Esophagus (tissue), 2 donors: ENCODE measurements around the gene GALNT9. TPM values are rescaled to one million over a fixed set of nuclear protein-coding genes. Genes with fewer than 3 reads are reported as not detected.

Source experiments
- H3K27ac ChIP-seq, 2 donors: one replicate each; pipeline ENCODE4 v1.5.1; 2013; ENCODE audit warnings: low read depth in 2 of 2, mild to moderate bottlenecking in 2 of 2, inconsistent platforms in 1 of 2, low read length in 1 of 2, moderate library complexity in 1 of 2
- H3K27me3 ChIP-seq, 2 donors: one replicate each; pipeline ENCODE4 v1.6.1; 2013; ENCODE audit warnings: low read length in 2 of 2, control low read depth in 1 of 2, mild to moderate bottlenecking in 1 of 2; ENCODE audit not compliant: insufficient read depth in 2 of 2, control insufficient read depth in 1 of 2
- H3K36me3 ChIP-seq, 2 donors: one replicate each; pipeline ENCODE4 v1.6.1; 2013; ENCODE audit warnings: low read length in 1 of 2; ENCODE audit not compliant: control insufficient read depth in 2 of 2, insufficient read depth in 2 of 2
- H3K4me1 ChIP-seq, 2 donors: one replicate each; pipeline ENCODE4 v1.6.1; 2013; ENCODE audit warnings: low read length in 1 of 2; ENCODE audit not compliant: control insufficient read depth in 2 of 2, insufficient read depth in 2 of 2
- H3K4me3 ChIP-seq, 2 donors: one replicate each; pipeline ENCODE4 v1.5.1; 2013; ENCODE audit warnings: low read length in 2 of 2, mild to moderate bottlenecking in 2 of 2, low read depth in 1 of 2, moderate library complexity in 1 of 2
- H3K9me3 ChIP-seq, 2 donors: one replicate each; pipeline ENCODE4 v1.6.1; 2013; ENCODE audit warnings: mild to moderate bottlenecking in 2 of 2, low read depth in 1 of 2, low read length in 1 of 2, moderate library complexity in 1 of 2; ENCODE audit not compliant: control insufficient read depth in 2 of 2, insufficient read depth in 1 of 2
- WGBS, 2 donors: extraction: QIAGEN DNeasy Blood & Tissue Kit; methylation state at CpG; one replicate each; pipeline ENCODE4 v1.1.7; 2013; 5-methylcytosine and 5-hydroxymethylcytosine counted together
- polyA plus RNA-seq, 2 donors: library from polyadenylated mRNA; stranded (reverse); fragments of 200-250 nt; gene quantifications; one replicate each; pipeline ENCODE4 v1.2.3, GENCODE V29; 2013
- donor health status: healthy with polysubstance abuse.
- donor health status: Bipolar disorder and iron deficiency.

The GALNT9 gene
- polyA plus RNA-seq, 2 donors, result not detected

- WGBS, 2 donors, result 80 to 85% methylated on average over 28 of the region's 28 CpGs
- no peak overlapping the region for H3K27ac ChIP-seq
- H3K36me3 ChIP-seq, result no peaks in the 10 kb centered on the region
- H3K4me1 ChIP-seq, result peaks cover 3 to 5% of the 10 kb centered on the region in 2 donors
- H3K27me3 ChIP-seq, result no peaks in the 10 kb centered on the region
- H3K9me3 ChIP-seq, result no peaks in the 10 kb centered on the region
- no peak overlapping the region for H3K4me3 ChIP-seq
These were observed 157.3 kb downstream of the GALNT9 start for GRCh38 chr12:132171968-132172521.

GRCh38 chr12:132171293-132171967, 158.0 kb downstream of the GALNT9 start:
- no peaks in the 10 kb centered on the region for H3K9me3 ChIP-seq
- H3K27ac ChIP-seq, result no peak overlapping the region
- H3K27me3 ChIP-seq, result no peaks in the 10 kb centered on the region
- peaks cover 3 to 5% of the 10 kb centered on the region in 2 donors for H3K4me1 ChIP-seq
- H3K36me3 ChIP-seq, result no peaks in the 10 kb centered on the region
- no peak overlapping the region for H3K4me3 ChIP-seq
- 44 to 49% methylated on average over 24 of the region's 24 CpGs for WGBS, 2 donors

GRCh38 chr12:132170637-132171292, 158.6 kb downstream of the GALNT9 start:
- H3K4me3 ChIP-seq, result no peak overlapping the region
- no peaks in the 10 kb centered on the region for H3K9me3 ChIP-seq
- 65 to 69% methylated on average over 32 to 33 of the region's 33 CpGs for WGBS, 2 donors
- H3K27ac ChIP-seq, result no peak overlapping the region
- H3K36me3 ChIP-seq, result no peaks in the 10 kb centered on the region
- H3K27me3 ChIP-seq, result no peaks in the 10 kb centered on the region
- peaks cover 3 to 5% of the 10 kb centered on the region in 2 donors for H3K4me1 ChIP-seq

- H3K4me3 ChIP-seq, result no peak overlapping the region
- no peaks in the 10 kb centered on the region for H3K36me3 ChIP-seq
- H3K4me1 ChIP-seq, result peaks cover 2 to 5% of the 10 kb centered on the region in 2 donors
- H3K27ac ChIP-seq, result no peak overlapping the region
- no peaks in the 10 kb centered on the region for H3K27me3 ChIP-seq
- no peaks in the 10 kb centered on the region for H3K9me3 ChIP-seq
- WGBS, 2 donors, result 15 to 27% methylated on average over 16 of the region's 16 CpGs
These were observed 159.2 kb downstream of the GALNT9 start for GRCh38 chr12:132170094-132170636.

- WGBS, 2 donors, result 62 to 63% methylated on average over 12 to 17 of the region's 17 CpGs
- Histone ChIP-seq H3K9me3 (no peaks in the 10 kb centered on the region), H3K36me3 (no peaks in the 10 kb centered on the region), H3K27ac (no peak overlapping the region), H3K4me3 (no peak overlapping the region), H3K4me1 (peaks cover 0 to 5% of the 10 kb centered on the region in 2 donors), H3K27me3 (no peaks in the 10 kb centered on the region)
These were observed 160.0 kb downstream of the GALNT9 start for GRCh38 chr12:132169376-132169775.

- no peak overlapping the region for H3K27ac ChIP-seq
- H3K36me3 ChIP-seq, result no peaks in the 10 kb centered on the region
- H3K9me3 ChIP-seq, result no peaks in the 10 kb centered on the region
- WGBS, 2 donors, result 74 to 81% methylated on average over 27 to 31 of the region's 31 CpGs
- no peaks in the 10 kb centered on the region for H3K27me3 ChIP-seq
- peaks cover 0 to 5% of the 10 kb centered on the region in 2 donors for H3K4me1 ChIP-seq
- H3K4me3 ChIP-seq, result no peak overlapping the region
These were observed 160.9 kb downstream of the GALNT9 start for GRCh38 chr12:132168311-132169031.

- Histone ChIP-seq H3K9me3 (no peaks in the 10 kb centered on the region), H3K36me3 (no peaks in the 10 kb centered on the region), H3K27ac (no peak overlapping the region), H3K4me3 (no peak overlapping the region), H3K27me3 (no peaks in the 10 kb centered on the region), H3K4me1 (peaks cover 0 to 12% of the 10 kb centered on the region in 2 donors)
- WGBS, 2 donors, result 65 to 67% methylated on average over 30 of the region's 30 CpGs
These were observed 161.6 kb downstream of the GALNT9 start for GRCh38 chr12:132167611-132168310.

GRCh38 chr12:132166801-132167591, 162.4 kb downstream of the GALNT9 start:
- Histone ChIP-seq H3K27me3 (no peaks in the 10 kb centered on the region), H3K36me3 (no peaks in the 10 kb centered on the region), H3K4me3 (no peak overlapping the region), H3K4me1 (peaks cover 0 to 16% of the 10 kb centered on the region in 2 donors), H3K9me3 (no peaks in the 10 kb centered on the region), H3K27ac (no peak overlapping the region)
- 90 to 93% methylated on average over 10 of the region's 10 CpGs for WGBS, 2 donors
